Measurements from ENCODE around the gene CHD3. TPM values are rescaled to one million over a fixed set of nuclear protein-coding genes. Genes with fewer than 3 reads are reported as not detected.
A peak's percentile ranks its signal among the peaks of the same experiment; 100 is the strongest.

The CHD3 gene
- total and polyA plus RNA-seq, 2 experiments from 2014 or later, result 2.9 to 9.7 TPM

GRCh38 chr17:7887482-7888183 lies 956 bp upstream of the CHD3 start:
- H3K27ac ChIP-seq (ENCODE audit: low read depth), result no peak overlapping the region
- no peak overlapping the region for H3K27ac Mint-ChIP-seq

GRCh38 chr17:7889166-7889955 lies 772 bp downstream of the CHD3 start:
- Histone ChIP-seq H3K27ac (ENCODE audit: low read depth) (no peak overlapping the region), H3F3A (replicated peaks; ENCODE audit: low read depth) (peaks cover 8% of the 10 kb centered on the region), H3K79me2 (replicated peaks; ENCODE audit: insufficient read depth) (no peaks in the 10 kb centered on the region), H2AFZ (no peak overlapping the region), H4K20me1 (replicated peaks; ENCODE audit: insufficient read depth) (no peaks in the 10 kb centered on the region), H3K4me2 (peak overlapping the region; percentile 88; the same call in 1 of the 2 replicates), H3K4me3 (no peak overlapping the region), H3K9me2 (ENCODE audit: insufficient read depth) (no peaks in the 10 kb centered on the region), H3K27me3 (ENCODE audit: insufficient read depth) (peaks cover 37% of the 10 kb centered on the region), H3K4me1 (ENCODE audit: insufficient read depth) (peaks cover 31% of the 10 kb centered on the region), H3K36me3 (ENCODE audit: insufficient read depth) (0 out of 2 replicates have a peak, but pooled peaks cover 3% of the 10 kb centered on the region)
- H3K36me3 Mint-ChIP-seq (ENCODE audit: low read depth), result peaks cover 5% of the 10 kb centered on the region; the same call in 2 of the 3 replicates
- no peak overlapping the region; the same call in 2 of the 3 replicates for H3K4me3 Mint-ChIP-seq
- no peak overlapping the region for H3K27ac Mint-ChIP-seq
- H3K4me1 Mint-ChIP-seq, result no peaks in the 10 kb centered on the region; the same call in 2 of the 3 replicates
- H3K9me3 Mint-ChIP-seq, result no peaks in the 10 kb centered on the region
- ATAC-seq (peak; percentile 47), DNase-seq (ENCODE audit: low spot score) (peak; percentile 62)
- H3K27me3 Mint-ChIP-seq (ENCODE audit: insufficient read depth, low read depth, poor library complexity), result peaks cover 7% of the 10 kb centered on the region
- TF ChIP-seq CREB1 (CRISPR knock-in tag; IDR thresholded peaks at IDR 0.05; ENCODE audit: low read depth) (no peak), REST (IDR thresholded peaks at IDR 0.05; ENCODE audit: unreplicated experiment) (no peak), CTCF (conservative IDR thresholded peaks at IDR 0.05; ENCODE audit: low read depth in 2 of 2) (no peak; a peak in 1 of 4 replicates), ZNF114 (CRISPR knock-in tag; IDR thresholded peaks at IDR 0.05) (no peak), NANOG (IDR thresholded peaks at IDR 0.05; ENCODE audit: borderline replicate concordance) (no peak), POLR2AphosphoS5 (IDR thresholded peaks at IDR 0.05; ENCODE audit: low read depth) (no peak), ETS1 (IDR thresholded peaks at IDR 0.05) (no peak), STAT1 (IDR thresholded peaks at IDR 0.05; ENCODE audit: unreplicated experiment) (no peak), JUNB (IDR thresholded peaks at IDR 0.05; ENCODE audit: unreplicated experiment) (no peak)

More at GRCh38 chr17:7887482-7888183, 956 bp upstream of the CHD3 start:
- H3K4me1 ChIP-seq (ENCODE audit: insufficient read depth), result peaks cover 44% of the 10 kb centered on the region
- no peaks in the 10 kb centered on the region for H4K20me1 ChIP-seq (replicated peaks; ENCODE audit: insufficient read depth)
- peaks cover 52% of the 10 kb centered on the region for H3K27me3 ChIP-seq (ENCODE audit: insufficient read depth)
- H2AFZ ChIP-seq, result peak overlapping the region; percentile 99
- H3K27me3 Mint-ChIP-seq (ENCODE audit: insufficient read depth, low read depth, poor library complexity), result peaks cover 9% of the 10 kb centered on the region
- no peaks in the 10 kb centered on the region for H3K9me2 ChIP-seq (ENCODE audit: insufficient read depth)
- H3F3A ChIP-seq (replicated peaks; ENCODE audit: low read depth), result peaks cover 8% of the 10 kb centered on the region
- ATAC-seq (peak; percentile 86), DNase-seq (ENCODE audit: low spot score) (peak; percentile 90)
- H3K79me2 ChIP-seq (replicated peaks; ENCODE audit: insufficient read depth), result no peaks in the 10 kb centered on the region
- 0 out of 2 replicates have a peak, but pooled peaks cover 3% of the 10 kb centered on the region for H3K36me3 ChIP-seq (ENCODE audit: insufficient read depth)
- peak overlapping the region; percentile 65 for H3K4me3 ChIP-seq
- H3K4me1 Mint-ChIP-seq, result peaks cover 3% of the 10 kb centered on the region; the same call in 2 of the 3 replicates
- H3K9me3 Mint-ChIP-seq, result no peaks in the 10 kb centered on the region; the same call in 2 of the 3 replicates
- TF ChIP-seq POLR2AphosphoS5 (IDR thresholded peaks at IDR 0.05; ENCODE audit: low read depth), result peak; percentile 66
- no peak for TF ChIP-seq CTCF (conservative IDR thresholded peaks at IDR 0.05; ENCODE audit: low read depth in 2 of 2)
- H3K36me3 Mint-ChIP-seq (ENCODE audit: low read depth), result no peaks in the 10 kb centered on the region; the same call in 2 of the 3 replicates
- H3K4me2 ChIP-seq, result peak overlapping the region; percentile 88
- no peak overlapping the region for H3K4me3 Mint-ChIP-seq

Measured in GM23338 (cell line).